Measurements from ENCODE around the gene ST3GAL4.
A peak's percentile ranks its signal among the peaks of the same experiment; 100 is the strongest.

Gene ST3GAL4

GRCh38 chr11:126437731-126438130 lies 82.2 kb downstream of the ST3GAL4 start:
- no peak for TF ChIP-seq CTCF (conservative IDR thresholded peaks at IDR 0.05)
- H3K27ac ChIP-seq: no peak overlapping the region

GRCh38 chr11:126438272-126438671 lies 82.8 kb downstream of the ST3GAL4 start:
- H3K27ac ChIP-seq: no peak overlapping the region
- TF ChIP-seq CTCF (conservative IDR thresholded peaks at IDR 0.05): no peak

GRCh38 chr11:126438691-126439090 lies 83.2 kb downstream of the ST3GAL4 start:
- TF ChIP-seq CTCF (conservative IDR thresholded peaks at IDR 0.05): no peak
- H3K27ac ChIP-seq: no peak overlapping the region

GRCh38 chr11:126440276-126440675 lies 84.8 kb downstream of the ST3GAL4 start:
- no peak for TF ChIP-seq CTCF (conservative IDR thresholded peaks at IDR 0.05)
- no peak overlapping the region for H3K27ac ChIP-seq

GRCh38 chr11:126440792-126441514 lies 85.5 kb downstream of the ST3GAL4 start:
- peak overlapping the region; percentile 14; the same call in 1 of the 2 replicates for H3K27ac ChIP-seq
- TF ChIP-seq CTCF (conservative IDR thresholded peaks at IDR 0.05): peak; percentile 92

- no peak overlapping the region for H3K27ac ChIP-seq
- no peak for TF ChIP-seq CTCF (conservative IDR thresholded peaks at IDR 0.05)
Observed at GRCh38 chr11:126443120-126443519, 87.6 kb downstream of the ST3GAL4 start.

- no peak for TF ChIP-seq CTCF (conservative IDR thresholded peaks at IDR 0.05)
- H3K27ac ChIP-seq: no peak overlapping the region
Observed at GRCh38 chr11:126444072-126444471, 88.6 kb downstream of the ST3GAL4 start.
